HG03521 (cell line): Measurements from ENCODE around the gene ICA1.
A peak's percentile ranks its signal among the peaks of the same experiment; 100 is the strongest.
"Not testable (repeated sequence)": the region's sequence is repeated elsewhere in the genome, so short reads cannot be mapped to it uniquely, and the experiment has no call there.

Experiments used
- ATAC-seq: cut with Tn5 transposase; IDR thresholded peaks from one replicate; pipeline ENCODE4 v1.9.1; 2021; ENCODE audit warnings: mild to moderate bottlenecking, moderate library complexity; ENCODE audit not compliant: unreplicated experiment

The ICA1 gene

DNA sequence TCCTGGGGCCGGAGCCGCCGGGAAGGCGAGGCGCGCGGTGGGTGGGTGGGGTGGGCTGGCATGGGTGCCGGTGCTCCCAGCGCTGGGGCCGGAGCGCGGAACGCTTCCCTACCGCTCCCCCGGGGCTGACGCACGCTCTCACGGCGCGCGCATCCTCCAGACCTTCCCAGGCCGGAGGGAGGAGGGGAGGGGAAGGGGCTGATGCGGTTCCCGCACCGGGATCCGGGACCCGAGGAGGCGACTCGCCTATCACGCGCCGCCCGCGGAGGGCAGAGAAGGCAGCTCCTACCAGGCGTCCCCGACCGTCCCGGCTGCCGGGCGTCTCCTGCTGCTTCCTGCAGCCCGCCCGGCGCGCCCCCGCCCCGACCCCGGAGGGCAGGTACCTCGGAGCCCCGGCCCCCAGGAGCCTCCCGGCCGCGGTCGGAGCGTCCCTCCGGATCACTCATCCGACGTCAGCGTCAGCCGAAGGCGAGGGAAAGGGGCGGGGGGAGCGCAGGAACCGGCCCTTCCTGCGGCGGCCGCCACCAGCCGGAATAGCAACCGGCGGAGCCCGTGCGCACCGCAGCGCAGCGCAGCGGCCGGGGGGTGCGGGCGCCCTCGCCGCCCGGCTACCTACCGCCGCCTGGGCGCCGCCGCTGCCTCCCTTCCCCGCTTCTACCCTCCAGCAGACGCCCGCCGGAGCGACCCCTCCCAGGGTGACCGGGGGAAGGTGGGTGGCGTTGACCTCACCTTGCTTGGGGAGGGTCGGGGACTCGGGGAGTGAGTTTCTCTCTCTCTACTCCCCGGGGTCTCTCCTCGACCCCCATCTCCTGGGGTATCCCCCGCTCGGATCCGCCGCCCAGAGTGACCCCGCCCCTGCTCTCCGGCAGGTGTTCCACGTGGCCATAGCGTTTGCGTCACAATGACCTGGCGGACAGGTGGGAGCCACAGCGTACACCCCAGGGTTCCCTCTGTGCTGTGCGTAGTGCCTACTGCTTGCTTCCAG is at the start of gene ICA1:
TSS of gene ICA1 (minus strand) at position 457 of the 985 bp plus-strand sequence. CDS start 26,241 bp downstream, outside the sequence.
- ATAC-seq, result peak; percentile 57

DNA sequence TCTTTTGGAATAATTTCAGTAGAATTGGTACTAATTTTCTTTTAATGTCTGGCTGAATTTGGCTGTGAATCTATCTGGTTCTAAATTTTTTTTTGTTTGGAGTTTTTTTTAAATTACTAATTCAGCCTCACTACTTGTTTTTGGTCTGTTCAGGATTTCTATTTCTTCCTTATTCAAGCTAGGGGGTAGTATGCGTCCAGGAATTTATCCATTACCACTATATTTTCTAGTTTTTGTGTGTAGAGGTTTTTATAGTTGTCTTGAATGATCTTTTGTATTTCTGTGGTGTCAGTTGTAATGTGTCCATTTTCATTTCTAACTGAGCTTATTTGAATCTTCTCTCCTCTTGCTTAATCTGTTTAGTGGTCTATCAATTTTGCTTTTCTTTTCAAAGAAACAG is 48.9 kb upstream of the ICA1 start:
- no peak for ATAC-seq

DNA sequence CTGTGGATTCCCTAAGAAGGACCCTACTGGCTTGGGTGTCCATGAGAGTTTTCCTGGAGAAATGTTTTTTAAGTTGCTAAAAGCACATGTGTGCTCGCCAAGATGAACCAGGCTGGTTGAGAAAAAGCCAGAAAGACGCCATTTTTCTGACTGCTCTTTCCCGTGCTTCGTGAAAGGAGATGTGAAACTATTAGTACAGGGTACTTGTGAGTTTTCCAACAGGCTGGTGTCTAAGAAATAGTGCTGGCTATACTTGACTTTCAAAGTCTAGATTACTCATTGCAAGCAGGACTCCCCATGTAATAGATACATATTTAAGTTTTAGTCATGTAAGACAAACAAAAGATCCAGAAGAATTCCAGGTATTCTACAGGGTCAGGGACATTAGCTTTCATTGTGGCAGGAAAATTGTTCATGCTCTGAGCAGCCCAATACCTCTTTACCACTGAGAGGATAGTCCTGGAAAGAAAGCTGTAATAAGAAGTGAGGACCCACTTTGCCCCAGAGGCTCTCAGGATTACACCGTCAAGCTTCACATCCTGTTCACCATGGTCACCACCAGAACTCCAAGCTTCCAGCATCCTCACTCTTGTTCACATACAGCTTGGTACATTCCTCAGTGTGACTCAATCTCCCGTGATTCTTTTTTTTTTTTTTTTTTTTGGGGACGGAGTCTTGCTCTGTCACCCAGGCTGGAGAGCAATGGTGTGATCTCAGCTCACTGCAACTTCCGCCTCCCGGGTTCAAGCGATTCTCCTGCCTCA is 43.8 kb upstream of the ICA1 start:
- no peak for ATAC-seq

- no peak for ATAC-seq
Measured at GRCh38 chr7:8305104-8305503, 43.1 kb upstream of the ICA1 start.

DNA sequence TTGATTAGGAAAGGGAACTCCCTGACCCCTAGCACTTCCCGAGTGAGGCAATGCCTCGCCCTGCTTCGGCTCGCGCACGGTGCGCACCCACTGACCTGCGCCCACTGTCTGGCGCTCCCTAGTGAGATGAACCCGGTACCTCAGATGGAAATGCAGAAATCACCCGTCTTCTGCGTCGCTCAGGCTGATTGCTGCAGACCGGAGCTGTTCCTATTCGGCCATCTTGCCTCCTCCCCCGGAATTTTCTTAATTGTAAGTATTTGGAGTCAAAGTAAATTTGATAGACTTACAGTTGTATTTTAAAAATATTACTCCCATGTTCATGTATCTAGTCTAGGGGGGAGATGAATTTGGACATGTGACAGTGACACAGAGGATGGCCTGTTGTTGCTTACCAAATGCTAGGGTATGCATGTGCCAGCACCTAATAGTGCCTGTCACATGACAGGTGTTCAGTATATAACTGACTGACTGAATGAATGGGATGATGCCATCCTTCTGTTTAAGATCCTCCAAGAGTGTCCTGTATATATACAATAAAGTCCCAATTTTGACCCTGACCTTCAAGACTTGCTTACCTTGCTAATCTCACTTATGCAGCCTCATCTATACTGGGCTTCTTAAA is 42.0 kb upstream of the ICA1 start:
- no peak for ATAC-seq

- not testable (repeated sequence) for ATAC-seq
Measured at GRCh38 chr7:8297023-8297422, 35.1 kb upstream of the ICA1 start.

DNA sequence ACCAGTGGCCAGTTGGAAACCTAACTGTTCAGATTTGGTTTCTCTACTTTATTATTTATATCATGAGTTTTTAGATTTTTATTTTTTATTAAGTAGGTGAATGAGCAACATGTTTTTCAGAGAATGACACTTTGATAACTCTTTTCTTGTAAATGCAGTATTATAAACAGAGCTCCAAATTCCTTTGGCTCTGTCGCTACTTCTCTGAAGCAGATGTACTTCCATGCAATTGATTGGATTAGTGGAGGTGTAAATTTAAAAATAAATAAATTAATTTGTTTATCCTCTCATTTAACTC is 34.3 kb upstream of the ICA1 start:
- ATAC-seq, result peak; percentile 10

GRCh38 chr7:8295638-8296361 is 33.8 kb upstream of the ICA1 start:
- peak; percentile 83 for ATAC-seq

DNA sequence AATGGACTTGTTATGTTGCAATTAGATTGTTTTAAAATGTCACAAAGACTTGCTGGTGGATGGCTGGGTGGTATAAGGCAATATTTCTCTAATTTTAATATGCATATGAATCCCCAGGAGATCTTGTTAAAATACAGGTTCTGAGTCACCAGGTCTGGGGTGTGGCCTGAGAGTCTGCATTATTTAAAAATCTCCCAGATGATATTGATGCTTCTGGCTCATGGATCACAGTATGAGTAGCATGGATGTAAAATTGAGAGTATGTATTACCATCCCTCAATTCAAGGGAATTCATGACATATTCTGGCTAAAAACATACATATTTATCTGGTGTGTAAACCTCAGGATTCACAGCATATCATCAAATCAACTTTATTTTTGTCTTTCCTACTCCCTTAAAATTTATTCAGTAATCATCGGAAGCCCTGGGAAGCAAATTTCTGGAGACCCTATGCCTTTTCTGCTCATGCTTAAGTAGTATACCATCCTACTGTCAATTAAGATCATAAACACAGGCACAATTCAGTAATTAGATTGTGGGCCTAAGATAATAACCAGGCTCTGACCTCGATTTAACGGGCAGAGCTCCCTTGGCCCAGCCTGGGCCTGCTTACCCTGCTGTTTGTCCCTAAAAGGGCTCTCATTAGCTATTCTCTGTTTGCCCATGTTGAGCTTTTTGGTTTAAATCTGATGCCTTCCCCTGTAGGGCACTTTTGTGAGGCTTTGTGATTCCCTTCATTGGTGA is 29.6 kb upstream of the ICA1 start:
- no peak for ATAC-seq

DNA sequence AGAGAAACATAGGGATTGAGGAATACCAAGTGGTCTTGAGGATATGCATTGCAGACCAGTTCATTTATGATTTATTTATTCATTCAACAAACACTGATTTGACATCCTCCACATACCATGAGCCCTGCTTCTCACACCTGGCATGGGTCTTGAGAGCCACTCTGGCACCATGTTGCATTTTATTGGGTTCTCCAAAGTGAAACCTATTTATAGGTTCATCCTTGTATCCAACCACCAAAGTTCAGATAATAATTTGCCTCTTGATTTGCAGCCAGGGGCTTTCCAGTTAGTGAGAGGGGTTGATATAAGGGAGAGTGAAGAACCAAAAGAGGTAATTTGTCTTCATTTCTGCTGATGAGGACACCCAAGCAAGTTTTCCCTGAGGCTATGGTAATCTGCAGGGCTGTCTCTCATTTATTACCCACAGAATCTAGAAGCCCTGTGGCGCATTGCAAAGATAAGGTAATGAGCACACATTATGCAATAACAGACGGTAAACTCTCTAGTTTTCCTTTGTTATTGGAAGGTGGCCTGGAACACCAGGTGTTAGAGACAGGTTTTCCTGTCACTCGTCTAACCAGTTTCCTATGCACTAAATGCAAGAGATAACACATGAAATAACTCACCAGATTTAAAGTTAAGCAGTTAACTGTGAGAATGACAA is 28.8 kb upstream of the ICA1 start:
- ATAC-seq, result no peak

DNA sequence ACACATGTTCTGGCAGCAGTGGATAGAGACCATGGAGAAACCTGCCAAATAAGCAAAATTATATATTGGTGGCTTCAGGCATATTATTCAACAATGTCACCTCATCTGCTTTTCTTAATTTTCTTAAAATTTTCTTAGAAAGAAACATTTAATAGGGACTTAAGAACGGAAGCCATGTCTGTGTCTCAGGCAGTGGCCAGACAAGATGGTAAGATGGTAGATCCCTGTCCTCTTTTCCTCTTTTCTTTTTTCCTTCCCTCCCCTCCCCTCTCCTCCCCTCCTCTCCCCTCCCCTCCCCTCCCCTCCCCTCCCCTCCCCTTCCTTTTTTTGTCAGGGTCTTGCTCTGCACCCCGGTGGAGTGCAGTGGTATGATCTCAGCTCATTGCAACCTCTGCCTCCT is 24.2 kb upstream of the ICA1 start:
- no peak for ATAC-seq

DNA sequence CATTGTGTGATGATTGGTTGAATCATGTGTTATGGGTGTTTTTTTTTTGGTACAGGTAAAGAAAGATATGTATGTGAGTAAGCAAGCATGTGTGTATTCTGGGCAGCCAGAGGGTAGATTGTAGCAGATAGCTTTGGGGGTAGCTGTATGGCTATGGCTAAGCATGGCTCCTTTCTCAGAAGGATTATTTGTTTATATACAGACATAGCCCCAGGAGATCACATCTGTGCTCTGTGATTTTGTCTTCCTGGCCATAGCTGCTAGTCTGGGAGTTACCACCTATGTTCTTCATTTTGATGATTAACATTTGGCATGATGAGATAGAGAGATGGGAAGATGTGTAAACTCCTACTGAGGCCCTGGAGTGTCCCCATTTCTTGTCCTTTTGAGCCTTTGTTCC is 23.2 kb upstream of the ICA1 start:
- ATAC-seq, result no peak

GRCh38 chr7:8284606-8285005 is 22.6 kb upstream of the ICA1 start:
- no peak for ATAC-seq

- no peak for ATAC-seq
Measured at GRCh38 chr7:8283968-8284367, 22.0 kb upstream of the ICA1 start.

DNA sequence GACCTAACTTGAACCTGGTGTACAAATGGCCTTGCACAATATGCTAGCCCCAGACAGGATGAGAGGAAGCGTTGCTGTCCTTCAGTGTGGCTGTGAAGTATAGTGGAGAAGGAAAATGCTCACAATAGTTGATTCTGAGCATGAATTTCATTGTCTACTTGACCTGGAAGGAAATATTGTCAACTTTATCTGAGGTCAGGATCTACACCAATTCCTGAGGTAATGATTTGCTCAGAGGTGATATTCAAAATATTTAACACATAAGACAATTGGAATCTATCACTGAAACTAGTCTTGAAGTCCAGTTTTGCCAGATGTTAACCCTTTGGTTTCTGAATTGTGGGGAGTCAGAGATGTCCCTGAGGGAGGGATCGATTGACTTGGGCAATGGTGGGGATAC is 20.9 kb upstream of the ICA1 start:
- ATAC-seq, result no peak

- no peak for ATAC-seq
Measured at GRCh38 chr7:8282162-8282561, 20.2 kb upstream of the ICA1 start.

GRCh38 chr7:8278183-8278582 is 16.2 kb upstream of the ICA1 start:
- ATAC-seq, result no peak

GRCh38 chr7:8277394-8277982 is 15.5 kb upstream of the ICA1 start:
- ATAC-seq, result no peak

DNA sequence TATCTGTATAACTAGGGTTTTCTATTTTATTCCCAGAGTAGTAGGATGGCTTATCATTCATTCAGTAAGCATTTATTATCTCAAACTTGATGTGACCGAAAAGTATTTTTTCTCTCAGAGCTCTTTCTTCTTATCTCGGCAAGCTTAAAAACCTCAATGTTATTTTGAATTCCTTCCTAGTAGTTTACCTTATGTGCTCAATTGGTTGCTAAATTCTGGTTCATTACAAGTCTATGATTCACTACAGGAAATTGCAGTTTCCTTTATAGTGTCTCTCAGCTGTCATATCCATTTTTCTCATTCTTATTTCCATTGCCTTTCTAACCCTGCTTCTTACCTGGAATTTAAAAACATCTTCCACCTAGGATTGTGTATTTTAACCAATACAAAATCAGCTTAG is 12.6 kb upstream of the ICA1 start:
- ATAC-seq, result no peak
